Activated CD4-positive, alpha-beta memory T cell treated with anti-CD3 and anti-CD28 coated beads for 36 hours (primary cell): ENCODE results near the gene CEP131. TPM values are rescaled to one million over a fixed set of nuclear protein-coding genes. Genes with fewer than 3 reads are reported as not detected.

Source experiments
- CTCF ChIA-PET: fragments of 350-600 bp; sonication (Branson Sonifier 250); formaldehyde crosslinking; loops from one replicate; lab custom pipeline; 2021; ENCODE audit warnings: antibody characterized with exemption, inconsistent platforms; lab: Charles Lee
- POLR2A ChIA-PET: fragments of 350-600 bp; sonication (Branson Sonifier 250); formaldehyde crosslinking; loops from one replicate; lab custom pipeline; 2021; ENCODE audit warnings: antibody characterized with exemption; lab: Charles Lee
- DNase-seq: peaks from one replicate; pipeline ENCODE4 v3.0.0-alpha.2; 2020
- H3K27ac Mint-ChIP-seq: one replicate; pipeline ENCODE4 v1.8.0; 2021; ENCODE audit warnings: mixed read lengths
- H3K27me3 Mint-ChIP-seq: one replicate; pipeline ENCODE4 v1.8.0; 2021; ENCODE audit warnings: mixed read lengths
- H3K36me3 Mint-ChIP-seq: one replicate; pipeline ENCODE4 v1.8.0; 2021; ENCODE audit warnings: mixed read lengths
- H3K4me1 Mint-ChIP-seq: one replicate; pipeline ENCODE4 v1.8.0; 2021; ENCODE audit warnings: low read depth, mixed read lengths
- H3K4me3 Mint-ChIP-seq: one replicate; pipeline ENCODE4 v1.8.0; 2021; ENCODE audit warnings: mild to moderate bottlenecking, mixed read lengths
- H3K9me3 Mint-ChIP-seq: one replicate; pipeline ENCODE4 v1.8.0; 2021; ENCODE audit warnings: mixed read lengths
- intact Hi-C: fragments of 100-400 bp; cut with micrococcal nuclease; formaldehyde crosslinking; loops from one replicate; pipeline ENCODE4 v1.15.1; 2023
- total RNA-seq, 2 experiments: library from RNA; stranded (reverse); gene quantifications; one replicate each; pipeline ENCODE4 v1.2.3, GENCODE V29; 2021

Gene CEP131
- total RNA-seq, 2 experiments from 2014 or later: 11.1 to 11.3 TPM

GRCh38 chr17:81259058-81259605, 36.4 kb upstream of the CEP131 start:
- no peak for DNase-seq
- H3K4me3 Mint-ChIP-seq: no peak overlapping the region
- no peaks in the 10 kb centered on the region for H3K27me3 Mint-ChIP-seq
- POLR2A ChIA-PET: no interaction called here
- H3K27ac Mint-ChIP-seq: no peak overlapping the region
- H3K36me3 Mint-ChIP-seq: peaks cover 8% of the 10 kb centered on the region
- no peaks in the 10 kb centered on the region for H3K9me3 Mint-ChIP-seq
- intact Hi-C loops: no loop called here
- CTCF ChIA-PET: interaction anchor here (1.5 kb wide), 1 partner anchor 225 kb away, joined by 5 read pairs; no protein-coding TSS in a partner anchor
- H3K4me1 Mint-ChIP-seq: no peaks in the 10 kb centered on the region

GRCh38 chr17:81258292-81258691, 35.5 kb upstream of the CEP131 start:
- intact Hi-C loops: no loop called here
- H3K27ac Mint-ChIP-seq: no peak overlapping the region
- no peak for DNase-seq
- H3K4me1 Mint-ChIP-seq: peaks cover 3% of the 10 kb centered on the region
- no peaks in the 10 kb centered on the region for H3K27me3 Mint-ChIP-seq
- H3K4me3 Mint-ChIP-seq: no peak overlapping the region
- ChIA-PET POLR2A (no interaction called here), CTCF (interaction anchor here (1.5 kb wide), 1 partner anchor 226 kb away, joined by 5 read pairs; no protein-coding TSS in a partner anchor)
- peaks cover 8% of the 10 kb centered on the region for H3K36me3 Mint-ChIP-seq
- no peaks in the 10 kb centered on the region for H3K9me3 Mint-ChIP-seq

GRCh38 chr17:81257533-81257932, 34.8 kb upstream of the CEP131 start:
- no peak overlapping the region for H3K4me3 Mint-ChIP-seq
- DNase-seq: no peak
- CTCF ChIA-PET: interaction anchor here (1.2 kb wide), 1 partner anchor 217 kb away, joined by 3 read pairs; no protein-coding TSS in a partner anchor

GRCh38 chr17:81256616-81257015, 33.9 kb upstream of the CEP131 start:
- intact Hi-C loops: no loop called here
- DNase-seq: no peak
- ChIA-PET CTCF (interaction anchor here (1.2 kb wide), 1 partner anchor 217 kb away, joined by 3 read pairs; no protein-coding TSS in a partner anchor), POLR2A (no interaction called here)
- H3K36me3 Mint-ChIP-seq: peaks cover 10% of the 10 kb centered on the region
- H3K27me3 Mint-ChIP-seq: no peaks in the 10 kb centered on the region
- H3K27ac Mint-ChIP-seq: no peak overlapping the region
- peaks cover 3% of the 10 kb centered on the region for H3K4me1 Mint-ChIP-seq
- H3K4me3 Mint-ChIP-seq: no peak overlapping the region
- H3K9me3 Mint-ChIP-seq: no peaks in the 10 kb centered on the region

More at GRCh38 chr17:81257533-81257932, 34.8 kb upstream of the CEP131 start:
- Mint-ChIP-seq H3K9me3 (no peaks in the 10 kb centered on the region), H3K27ac (no peak overlapping the region), H3K27me3 (no peaks in the 10 kb centered on the region), H3K4me1 (peaks cover 3% of the 10 kb centered on the region), H3K36me3 (peaks cover 10% of the 10 kb centered on the region)
- POLR2A ChIA-PET: no interaction called here
- intact Hi-C loops: no loop called here

GRCh38 chr17:81254955-81255717, 32.4 kb upstream of the CEP131 start:
- no peaks in the 10 kb centered on the region for H3K27me3 Mint-ChIP-seq
- ChIA-PET POLR2A (interaction anchor here (1.0 kb wide), 1 partner anchor 230 kb away, joined by 3 read pairs; no protein-coding TSS in a partner anchor), CTCF (interaction anchor here (0.5 to 1.9 kb wide), 3 partner anchors 10 to 229 kb away, joined by 3 to 12 read pairs (median 3); no protein-coding TSS in a partner anchor)
- H3K4me3 Mint-ChIP-seq: no peak overlapping the region
- no peaks in the 10 kb centered on the region for H3K9me3 Mint-ChIP-seq
- DNase-seq: no peak
- H3K36me3 Mint-ChIP-seq: peaks cover 11% of the 10 kb centered on the region
- intact Hi-C loops: loop anchor here (5.0 kb wide), 1 partner anchor 227 kb away; no protein-coding TSS in a partner anchor
- H3K27ac Mint-ChIP-seq: no peak overlapping the region
- peaks cover 3% of the 10 kb centered on the region for H3K4me1 Mint-ChIP-seq

GRCh38 chr17:81253358-81254131, 30.8 kb upstream of the CEP131 start:
- no peaks in the 10 kb centered on the region for H3K27me3 Mint-ChIP-seq
- no peak overlapping the region for H3K27ac Mint-ChIP-seq
- ChIA-PET CTCF (interaction anchor here (0.6 to 2.6 kb wide), 19 partner anchors 8 to 599 kb away, joined by 3 to 29 read pairs (median 3); partner anchors contain the start of genes NPLOC4, SLC38A10 and TSPAN10), POLR2A (interaction anchor here (1.0 kb wide), 1 partner anchor 14 kb away, joined by 3 read pairs; no protein-coding TSS in a partner anchor)
- peaks cover 3% of the 10 kb centered on the region for H3K4me1 Mint-ChIP-seq
- peak; percentile 65 for DNase-seq
- H3K4me3 Mint-ChIP-seq: no peak overlapping the region
- H3K9me3 Mint-ChIP-seq: no peaks in the 10 kb centered on the region
- peaks cover 14% of the 10 kb centered on the region for H3K36me3 Mint-ChIP-seq
- intact Hi-C loops: loop anchor here (2.0 to 5.0 kb wide), 2 partner anchors 41 to 229 kb away; partner anchors contain the start of gene SLC38A10

GRCh38 chr17:81252987-81253329, 30.2 kb upstream of the CEP131 start:
- no peak overlapping the region for H3K27ac Mint-ChIP-seq
- CTCF ChIA-PET: interaction anchor here (0.6 to 2.6 kb wide), 16 partner anchors 14 to 600 kb away, joined by 3 to 29 read pairs (median 3); partner anchors contain the start of genes NPLOC4, SLC38A10 and TSPAN10
- peaks cover 14% of the 10 kb centered on the region for H3K36me3 Mint-ChIP-seq
- peaks cover 3% of the 10 kb centered on the region for H3K4me1 Mint-ChIP-seq
- no peaks in the 10 kb centered on the region for H3K27me3 Mint-ChIP-seq
- no peaks in the 10 kb centered on the region for H3K9me3 Mint-ChIP-seq
- POLR2A ChIA-PET: interaction anchor here (1.0 kb wide), 1 partner anchor 13 kb away, joined by 3 read pairs; no protein-coding TSS in a partner anchor
- no peak for DNase-seq
- no peak overlapping the region for H3K4me3 Mint-ChIP-seq
- intact Hi-C loops: loop anchor here (2.0 to 5.0 kb wide), 2 partner anchors 42 to 229 kb away; partner anchors contain the start of gene SLC38A10

GRCh38 chr17:81252326-81252986, 29.7 kb upstream of the CEP131 start:
- intact Hi-C loops: loop anchor here (2.0 to 5.0 kb wide), 2 partner anchors 42 to 230 kb away; partner anchors contain the start of gene SLC38A10
- ChIA-PET POLR2A (interaction anchor here (1.0 kb wide), 1 partner anchor 13 kb away, joined by 3 read pairs; no protein-coding TSS in a partner anchor), CTCF (interaction anchor here (0.6 to 2.6 kb wide), 16 partner anchors 14 to 601 kb away, joined by 3 to 29 read pairs (median 3); partner anchors contain the start of genes NPLOC4, SLC38A10 and TSPAN10)
- Mint-ChIP-seq H3K4me3 (no peak overlapping the region), H3K27ac (no peak overlapping the region), H3K27me3 (no peaks in the 10 kb centered on the region), H3K36me3 (peaks cover 14% of the 10 kb centered on the region), H3K4me1 (peaks cover 3% of the 10 kb centered on the region), H3K9me3 (no peaks in the 10 kb centered on the region)
- DNase-seq: no peak

GRCh38 chr17:81251709-81252301, 29.0 kb upstream of the CEP131 start:
- ChIA-PET CTCF (interaction anchor here (2.6 kb wide), 1 partner anchor 232 kb away, joined by 29 read pairs; no protein-coding TSS in a partner anchor), POLR2A (no interaction called here)
- Mint-ChIP-seq H3K36me3 (peaks cover 14% of the 10 kb centered on the region), H3K4me1 (peaks cover 3% of the 10 kb centered on the region), H3K4me3 (no peak overlapping the region), H3K27ac (no peak overlapping the region), H3K27me3 (no peaks in the 10 kb centered on the region), H3K9me3 (no peaks in the 10 kb centered on the region)
- DNase-seq: no peak
- intact Hi-C loops: loop anchor here (2.0 to 5.0 kb wide), 2 partner anchors 43 to 230 kb away; partner anchors contain the start of gene SLC38A10

GRCh38 chr17:81251094-81251708, 28.4 kb upstream of the CEP131 start:
- CTCF ChIA-PET: interaction anchor here (2.6 kb wide), 1 partner anchor 233 kb away, joined by 29 read pairs; no protein-coding TSS in a partner anchor

More at GRCh38 chr17:81251094-81251708, 28.4 kb upstream of the CEP131 start:
- no peak for DNase-seq
- POLR2A ChIA-PET: no interaction called here
- peaks cover 3% of the 10 kb centered on the region for H3K4me1 Mint-ChIP-seq
- no peak overlapping the region for H3K27ac Mint-ChIP-seq
- H3K4me3 Mint-ChIP-seq: no peak overlapping the region
- peaks cover 14% of the 10 kb centered on the region for H3K36me3 Mint-ChIP-seq
- no peaks in the 10 kb centered on the region for H3K9me3 Mint-ChIP-seq
- intact Hi-C loops: loop anchor here (5.0 kb wide), 1 partner anchor 231 kb away; no protein-coding TSS in a partner anchor
- no peaks in the 10 kb centered on the region for H3K27me3 Mint-ChIP-seq
